Umbilical cord (tissue), 2 donors: ENCODE results near the gene CDC42EP5. TPM values are rescaled to one million over a fixed set of nuclear protein-coding genes. Genes with fewer than 3 reads are reported as not detected.
A peak's percentile ranks its signal among the peaks of the same experiment; 100 is the strongest.
"Not testable (repeated sequence)": the region's sequence is repeated elsewhere in the genome, so short reads cannot be mapped to it uniquely, and the experiment has no call there.

ENCODE experiments used
- DNase-seq: peaks from one replicate; pipeline ENCODE4 v3.0.0-alpha.2; 2015; ENCODE audit warnings: low spot score
- total RNA-seq: library from RNA; depleted of rRNA; stranded (reverse); fragments of >200 nt; gene quantifications from one replicate; pipeline ENCODE4 v1.2.3, GENCODE V29; 2014; ENCODE audit warnings: low replicate concordance; ENCODE audit not compliant: insufficient read depth

Gene CDC42EP5, protein sequence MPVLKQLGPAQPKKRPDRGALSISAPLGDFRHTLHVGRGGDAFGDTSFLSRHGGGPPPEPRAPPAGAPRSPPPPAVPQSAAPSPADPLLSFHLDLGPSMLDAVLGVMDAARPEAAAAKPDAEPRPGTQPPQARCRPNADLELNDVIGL
- 104 TPM for total RNA-seq

DNA sequence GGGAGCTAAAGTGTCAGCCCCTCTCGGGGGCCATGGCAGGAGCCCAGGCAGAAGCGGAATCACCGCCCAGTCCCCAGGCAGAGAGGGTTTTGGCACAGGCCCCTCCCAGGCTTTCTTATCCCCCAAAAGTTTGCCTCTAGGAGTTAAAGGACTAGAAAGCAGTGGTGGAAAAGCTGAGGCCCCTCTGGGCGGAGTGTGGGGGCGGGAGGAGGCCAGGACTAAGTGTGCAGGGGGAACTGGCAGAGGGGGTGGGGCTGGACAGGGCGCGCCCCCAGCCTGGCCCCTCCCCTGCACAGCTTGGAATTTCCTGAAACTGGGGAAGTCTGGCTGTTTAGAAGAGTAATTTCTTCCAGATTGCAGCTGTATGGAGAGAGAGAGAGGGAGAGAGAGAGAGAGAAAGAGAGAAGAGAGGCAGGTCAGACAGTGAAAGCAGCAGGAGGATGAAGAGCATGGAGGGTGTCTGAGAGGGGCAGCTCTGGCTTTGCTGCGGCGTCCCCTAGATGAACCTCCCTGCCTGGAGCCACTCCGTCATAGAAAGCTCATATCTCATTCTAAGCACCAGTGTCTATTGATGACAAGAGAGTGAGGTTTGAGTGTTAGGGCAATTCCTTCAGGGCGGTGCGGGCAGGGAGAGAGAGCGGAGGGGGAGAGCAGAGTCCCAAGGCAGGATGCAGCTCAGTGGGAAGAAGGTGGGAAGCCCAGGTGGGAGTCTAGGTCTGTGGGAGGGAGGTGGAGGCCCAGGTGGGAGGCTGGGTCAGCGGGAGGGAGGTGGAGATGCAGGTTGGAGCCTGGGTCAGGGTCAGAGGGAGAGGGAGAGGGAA, at the start of gene CDC42EP5:
Gene CDC42EP5, minus strand, starts transcription at position 226 of the 821 bp plus-strand sequence. CDS start 7,749 bp downstream, outside the sequence.
- peak; percentile 98 for DNase-seq

DNA sequence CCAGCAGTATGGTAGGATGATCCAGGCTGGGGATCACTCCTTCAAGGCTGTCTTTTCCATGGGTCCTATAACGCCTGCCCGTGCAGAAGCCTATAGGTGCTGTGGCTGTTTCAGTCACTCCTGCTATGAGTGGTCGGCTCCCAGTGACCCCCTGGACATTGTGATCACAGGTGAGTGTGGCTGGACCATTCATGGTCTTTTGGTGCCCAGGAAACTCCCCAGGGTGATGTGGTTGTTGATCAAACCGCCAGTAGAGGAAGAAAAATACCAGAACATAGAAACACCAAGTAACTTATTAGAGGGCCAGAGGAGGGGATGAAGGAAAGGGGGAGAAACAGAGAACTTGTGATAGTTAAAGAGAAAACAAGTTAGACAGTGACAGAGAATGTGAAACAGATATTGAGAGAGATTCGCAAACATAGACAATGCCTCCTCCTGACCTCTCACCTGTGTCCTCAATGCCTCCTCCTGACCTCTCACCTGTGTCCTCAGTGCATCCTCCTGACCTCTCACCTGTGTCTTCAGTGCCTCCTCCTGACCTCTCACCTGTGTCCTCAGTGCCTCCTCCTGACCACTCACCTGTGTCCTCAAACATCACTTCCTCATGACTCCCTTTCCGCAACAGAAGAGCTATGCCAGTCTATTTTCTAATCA, 48.9 kb upstream of the CDC42EP5 start:
- DNase-seq = no peak

DNA sequence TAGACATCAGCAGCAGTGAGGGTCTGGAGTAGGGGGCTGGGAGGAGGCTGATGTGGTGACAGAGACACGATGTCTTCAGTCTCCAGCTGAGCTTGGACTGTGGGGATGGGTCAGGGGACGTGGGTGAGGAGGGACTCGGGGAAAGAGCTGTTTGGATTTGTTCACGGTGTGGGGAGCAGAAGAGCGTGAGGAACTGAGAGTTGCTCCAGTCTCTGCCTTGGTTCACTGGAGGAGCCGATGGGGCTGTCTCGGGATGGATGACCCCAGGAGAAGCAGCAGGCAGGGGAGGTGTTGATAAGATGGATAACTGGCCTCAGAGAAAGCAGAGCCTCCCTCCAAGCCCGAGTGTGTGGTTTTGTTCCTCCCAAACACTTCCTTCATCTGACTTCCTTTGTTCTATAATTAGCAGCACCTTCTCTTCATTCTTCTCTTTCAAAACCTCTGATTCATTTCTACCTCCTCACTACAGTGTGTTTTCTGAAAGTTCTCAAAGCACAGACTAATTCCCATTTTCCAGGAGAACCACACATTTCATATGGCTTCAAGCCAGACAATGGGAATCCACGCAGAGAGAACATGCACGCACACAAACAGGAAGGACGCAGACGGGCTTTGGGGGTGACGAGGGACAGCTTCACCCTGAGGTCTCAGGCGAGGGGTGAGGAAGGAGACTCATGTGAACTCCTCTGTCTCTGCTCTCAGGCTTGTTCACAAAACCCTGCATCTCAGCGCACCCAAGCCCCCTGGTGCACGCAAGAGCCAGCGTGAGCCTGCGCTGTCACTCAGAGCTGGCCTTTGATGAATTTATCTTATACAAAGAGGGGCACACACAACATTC, 48.1 kb upstream of the CDC42EP5 start:
- DNase-seq = no peak

DNA sequence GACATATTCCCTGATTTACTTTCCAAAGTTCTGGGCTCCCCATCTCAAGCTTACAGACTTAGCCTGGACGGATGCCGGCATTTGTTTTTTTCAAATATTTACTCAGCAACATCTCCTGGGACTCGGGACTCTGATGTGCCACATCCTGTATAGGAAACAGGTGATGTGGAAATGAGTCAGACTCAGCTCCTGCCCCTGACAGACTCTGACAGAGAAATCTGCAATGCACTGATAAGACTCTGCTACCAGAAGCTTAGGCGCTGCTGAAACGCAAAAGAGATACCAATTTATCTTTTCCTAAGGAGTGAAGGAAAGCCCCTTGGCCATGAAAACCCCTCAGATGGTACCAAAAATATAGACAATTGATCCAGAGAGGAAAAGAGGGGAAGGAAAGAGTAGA, 45.7 kb upstream of the CDC42EP5 start:
- DNase-seq = no peak

DNA sequence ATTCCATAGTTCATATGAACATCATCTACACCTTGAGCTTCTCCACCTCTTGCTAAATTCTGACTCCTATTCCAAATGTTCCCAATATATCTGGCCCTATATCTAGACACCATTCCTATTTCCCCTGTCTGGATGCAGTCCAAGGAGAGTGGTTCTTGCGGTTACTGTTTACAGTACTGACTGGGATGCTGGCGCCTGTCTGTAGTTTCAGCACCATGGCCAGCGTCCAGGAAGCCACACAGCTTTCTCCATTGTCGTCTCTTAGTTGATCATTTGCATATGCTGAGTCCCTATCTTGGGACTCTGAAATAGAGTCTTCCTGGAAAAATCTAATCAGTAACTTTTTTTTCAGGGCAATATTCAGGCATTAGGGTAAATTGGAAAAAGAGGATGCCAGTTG, 44.4 kb upstream of the CDC42EP5 start:
- peak; percentile 39 for DNase-seq

DNA sequence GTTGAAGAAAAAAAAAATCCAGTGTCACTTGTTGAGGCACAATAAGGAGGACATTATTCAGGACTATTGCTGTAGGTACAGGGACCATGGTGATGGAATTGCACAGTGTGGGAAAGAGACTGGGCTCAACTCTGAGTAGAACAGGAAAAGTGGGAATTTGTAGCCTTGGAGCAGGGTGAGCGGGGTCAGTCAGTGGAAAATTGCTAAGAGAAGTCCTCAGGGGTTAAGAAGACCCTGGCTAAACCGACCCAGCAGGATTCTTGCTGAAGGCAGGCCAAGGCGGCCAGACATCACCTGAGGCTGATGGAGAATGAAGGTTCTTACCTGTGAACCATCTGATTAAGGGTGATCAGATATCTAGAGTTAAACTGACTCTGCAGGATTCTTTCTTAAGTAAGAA, 42.1 kb upstream of the CDC42EP5 start:
- DNase-seq = no peak

DNA sequence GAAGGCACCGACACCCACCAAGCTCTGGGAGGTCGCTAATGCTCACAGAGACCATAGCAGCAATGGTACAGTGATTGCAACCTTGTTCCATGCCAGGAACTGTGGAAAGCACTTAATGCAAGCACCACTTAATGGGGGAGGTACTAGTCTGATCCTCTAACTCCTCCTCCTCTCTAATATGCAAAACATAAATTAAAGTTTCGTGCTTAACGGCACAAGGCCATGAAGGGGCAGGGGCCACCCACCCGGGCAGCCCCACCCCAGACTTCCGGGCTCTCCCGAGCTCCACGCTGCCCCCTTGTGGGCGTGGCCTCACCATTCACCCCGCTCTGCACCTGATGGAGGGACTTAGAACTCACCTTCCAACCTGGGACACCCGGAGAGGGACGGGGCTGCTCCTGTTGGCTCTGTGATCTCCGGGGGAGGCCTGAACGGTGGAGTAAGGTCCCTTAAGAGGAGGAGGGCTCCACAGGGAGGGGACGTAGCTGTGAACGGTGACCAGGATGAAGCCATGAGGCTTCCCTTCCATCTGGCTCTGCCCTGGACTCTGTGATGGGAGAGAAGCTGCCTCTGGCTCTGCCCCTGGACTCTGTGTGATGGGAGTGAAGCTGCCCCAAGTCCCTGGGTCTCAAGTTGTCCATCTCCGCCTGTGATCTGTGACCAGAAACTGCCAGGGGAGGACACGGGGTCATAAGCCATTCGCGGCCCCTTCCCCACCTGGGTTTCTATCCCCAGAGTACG, 36.3 kb upstream of the CDC42EP5 start:
- DNase-seq = not testable (repeated sequence)

DNA sequence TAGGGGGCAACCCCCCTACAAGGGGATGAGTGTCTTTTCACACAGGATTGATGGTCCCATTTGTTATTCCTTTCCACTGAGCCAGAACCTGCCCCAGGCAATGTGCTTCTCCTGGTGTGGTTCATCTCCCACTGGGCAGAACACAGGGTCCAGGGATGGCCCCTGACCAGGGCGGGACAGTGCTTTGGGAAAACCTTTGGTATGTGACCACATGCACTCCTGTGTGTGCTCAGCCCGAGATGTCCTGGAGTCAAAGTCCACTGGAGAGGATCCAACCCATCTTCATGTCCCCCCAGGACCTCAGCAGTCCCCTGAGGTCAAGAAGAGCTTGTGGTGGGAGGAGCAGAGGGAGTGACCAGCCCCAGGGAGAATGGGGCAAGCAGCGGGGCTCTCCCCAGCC, 35.4 kb upstream of the CDC42EP5 start:
- not testable (repeated sequence) for DNase-seq

DNA sequence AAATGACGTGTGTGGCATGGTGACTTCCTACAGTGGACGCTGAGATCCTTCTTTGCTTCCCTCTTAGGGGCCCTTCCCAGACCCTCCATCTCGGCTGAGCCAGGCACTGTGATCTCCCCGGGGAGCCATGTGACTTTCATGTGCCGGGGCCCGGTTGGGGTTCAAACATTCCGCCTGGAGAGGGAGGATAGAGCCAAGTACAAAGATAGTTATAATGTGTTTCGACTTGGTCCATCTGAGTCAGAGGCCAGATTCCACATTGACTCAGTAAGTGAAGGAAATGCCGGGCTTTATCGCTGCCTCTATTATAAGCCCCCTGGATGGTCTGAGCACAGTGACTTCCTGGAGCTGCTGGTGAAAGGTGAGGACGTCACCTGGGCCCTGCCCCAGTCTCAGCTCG, 34.7 kb upstream of the CDC42EP5 start:
- DNase-seq = no peak

DNA sequence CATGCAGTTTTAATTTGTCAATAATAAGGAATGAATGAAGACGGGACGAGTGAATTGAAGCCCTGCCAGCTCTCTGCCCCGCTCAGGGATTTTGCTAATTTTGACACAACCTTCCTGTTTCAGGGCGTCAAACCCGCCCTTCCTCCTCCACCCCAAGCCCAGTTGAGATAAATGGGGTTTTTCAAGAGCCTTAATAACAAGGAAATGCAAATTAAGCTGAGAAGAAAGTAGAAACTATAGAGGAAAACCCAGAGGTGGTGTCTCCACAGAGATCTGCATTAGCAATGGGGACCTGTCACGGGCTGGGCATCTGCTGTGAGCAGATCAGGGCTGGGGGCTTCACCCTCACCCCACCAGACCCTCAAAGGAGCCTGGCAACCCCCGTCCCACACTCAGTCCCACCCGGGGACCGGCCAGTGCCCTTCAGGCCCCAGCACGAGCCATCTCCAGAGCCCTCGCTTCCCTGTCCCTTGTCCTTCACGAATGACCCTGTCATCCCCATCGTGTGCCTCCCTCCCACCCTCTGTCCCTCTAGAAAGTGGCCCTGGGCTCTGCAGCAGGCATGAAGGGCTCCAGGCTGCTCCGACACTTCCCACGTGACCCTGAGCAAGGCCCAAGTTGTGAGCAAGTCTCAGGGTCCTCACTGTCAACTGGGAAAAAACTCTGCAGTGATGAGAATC, 34.1 kb upstream of the CDC42EP5 start:
- DNase-seq = not testable (repeated sequence)

DNA sequence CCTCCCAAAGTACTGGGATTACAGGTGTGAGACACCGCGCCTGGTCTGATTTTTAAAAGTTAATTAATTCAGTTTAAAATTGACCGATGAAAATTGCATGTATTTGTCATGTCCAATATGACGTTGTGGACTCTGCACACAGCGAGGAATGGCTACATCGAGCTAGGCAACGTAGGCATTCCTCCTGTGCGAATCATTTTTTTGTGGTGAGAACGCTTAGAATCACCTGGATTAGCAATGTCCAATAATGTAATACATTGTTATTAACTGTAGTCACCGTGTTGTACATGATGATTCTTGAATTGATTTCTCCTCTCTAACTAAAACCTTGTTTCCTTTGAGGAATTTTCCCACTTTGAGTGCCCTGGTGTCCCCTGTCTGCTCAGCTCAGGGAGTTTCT, 33.0 kb upstream of the CDC42EP5 start:
- no peak for DNase-seq

DNA sequence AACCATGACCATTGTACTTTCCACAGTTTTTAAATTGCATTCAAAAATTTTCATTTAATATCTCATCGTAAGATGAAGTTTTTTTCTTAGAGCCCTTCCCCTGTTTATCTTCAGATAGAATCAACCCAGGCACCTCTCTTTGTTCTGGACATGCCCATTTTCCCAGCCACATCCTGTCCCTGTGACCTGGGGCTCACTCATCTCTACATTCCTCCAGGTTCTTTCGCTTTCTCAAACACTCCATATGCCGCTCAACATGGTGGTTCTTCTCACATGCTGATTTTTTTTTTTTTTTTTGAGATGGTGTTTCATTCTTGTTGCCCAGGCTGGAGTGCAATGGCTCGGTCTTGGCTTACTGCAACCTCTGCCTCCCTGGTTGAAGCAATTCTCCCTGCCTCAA, 32.4 kb upstream of the CDC42EP5 start:
- not testable (repeated sequence) for DNase-seq

DNA sequence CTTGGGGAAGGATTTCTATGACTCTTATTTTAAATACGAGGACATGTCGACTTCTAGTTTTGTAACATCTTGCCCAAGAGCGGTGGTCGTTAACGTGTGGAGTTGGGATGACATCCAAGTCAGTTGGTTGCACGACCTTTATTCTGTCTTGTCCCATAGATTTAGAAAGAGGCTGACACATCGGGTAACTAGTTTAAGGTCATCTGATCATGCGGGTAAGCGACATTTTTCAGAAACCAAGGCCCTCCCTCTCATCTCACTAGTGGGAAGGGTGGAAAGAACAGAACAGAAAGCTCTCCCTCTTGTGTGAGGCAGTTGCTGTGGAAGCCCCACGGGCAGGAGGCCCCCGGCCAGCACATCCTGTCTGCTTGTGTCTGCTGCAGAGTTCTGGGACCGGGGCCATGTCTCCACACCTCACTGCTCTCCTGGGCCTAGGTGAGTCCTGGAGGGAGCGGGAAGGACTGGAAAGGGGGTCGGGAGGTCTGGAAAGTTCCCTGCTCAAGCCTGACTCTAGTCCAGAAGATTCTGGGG, 29.5 kb upstream of the CDC42EP5 start, which contains the start of gene LAIR2:
Gene LAIR2, plus strand, starts transcription at position 314 of the 531 bp plus-strand sequence. Its CDS starts 88 bp downstream, at position 402.
- DNase-seq = no peak

DNA sequence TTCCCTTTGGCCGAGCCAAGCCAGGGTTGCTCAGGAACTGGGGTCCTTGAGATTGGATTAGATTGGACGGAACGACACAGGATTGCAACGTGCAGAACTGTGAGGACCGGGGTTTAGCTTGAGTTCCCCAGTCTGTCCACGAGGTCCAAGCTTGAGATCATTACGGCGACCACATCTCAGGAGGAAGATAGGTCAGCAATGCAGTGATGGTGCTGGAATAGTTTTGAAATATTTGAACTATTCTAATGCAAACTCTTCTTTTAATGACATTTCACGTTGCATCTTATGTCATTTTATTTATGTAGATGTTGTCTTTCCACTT, 25.3 kb upstream of the CDC42EP5 start:
- DNase-seq = not testable (repeated sequence)

DNA sequence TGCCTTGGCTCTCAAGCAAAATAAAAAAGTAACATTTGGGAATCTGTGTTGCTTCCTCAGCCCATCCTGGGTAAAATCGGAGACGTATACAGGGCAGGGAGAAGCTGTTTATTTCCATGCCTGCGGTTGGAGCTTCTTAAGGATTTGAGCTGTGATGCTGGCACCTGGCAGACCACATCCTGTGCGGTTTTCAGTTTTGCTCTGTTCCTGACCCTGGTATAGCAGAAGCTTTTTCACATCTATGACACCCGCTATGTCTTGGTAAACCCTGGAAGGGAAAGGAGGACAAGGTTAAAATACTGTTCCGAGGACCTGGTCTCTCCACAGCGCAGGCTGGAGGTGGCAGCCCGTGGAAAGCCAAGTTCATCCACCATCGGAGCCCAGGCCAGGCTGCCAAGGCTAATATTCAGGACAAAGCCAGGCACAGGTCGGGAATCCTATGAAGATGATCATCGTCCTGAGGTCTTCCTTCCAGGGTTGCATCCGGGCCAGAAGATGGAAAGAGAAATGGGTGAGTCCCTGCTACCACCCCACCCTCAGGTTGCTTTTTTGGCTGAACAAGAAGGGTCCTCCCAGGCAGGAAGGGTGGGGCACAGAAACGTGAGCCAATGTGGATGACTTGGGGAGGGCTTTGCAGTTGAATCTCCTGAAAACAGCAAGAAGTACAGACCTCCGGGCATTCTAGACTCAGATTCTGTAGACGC, 24.8 kb upstream of the CDC42EP5 start:
- not testable (repeated sequence) for DNase-seq

DNA sequence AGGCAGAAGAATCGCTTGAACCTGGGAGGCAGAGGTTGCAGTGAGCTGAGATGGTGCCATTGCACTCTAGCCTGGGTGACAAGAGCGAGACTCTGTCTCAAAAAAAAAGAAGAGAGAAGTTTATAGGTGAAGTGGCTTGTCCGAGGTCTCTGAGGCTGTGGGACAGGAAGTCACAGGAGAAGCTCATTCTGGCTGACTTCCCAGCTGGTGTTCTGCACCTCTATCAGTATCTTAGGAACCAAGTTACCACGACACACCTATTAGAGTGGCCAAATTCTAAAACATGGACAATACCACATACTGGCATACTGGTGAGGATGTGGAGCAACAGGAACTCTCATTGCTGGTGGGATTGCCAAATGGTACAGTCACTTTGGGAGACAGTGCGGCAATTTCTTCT, 22.2 kb upstream of the CDC42EP5 start:
- DNase-seq = not testable (repeated sequence)

DNA sequence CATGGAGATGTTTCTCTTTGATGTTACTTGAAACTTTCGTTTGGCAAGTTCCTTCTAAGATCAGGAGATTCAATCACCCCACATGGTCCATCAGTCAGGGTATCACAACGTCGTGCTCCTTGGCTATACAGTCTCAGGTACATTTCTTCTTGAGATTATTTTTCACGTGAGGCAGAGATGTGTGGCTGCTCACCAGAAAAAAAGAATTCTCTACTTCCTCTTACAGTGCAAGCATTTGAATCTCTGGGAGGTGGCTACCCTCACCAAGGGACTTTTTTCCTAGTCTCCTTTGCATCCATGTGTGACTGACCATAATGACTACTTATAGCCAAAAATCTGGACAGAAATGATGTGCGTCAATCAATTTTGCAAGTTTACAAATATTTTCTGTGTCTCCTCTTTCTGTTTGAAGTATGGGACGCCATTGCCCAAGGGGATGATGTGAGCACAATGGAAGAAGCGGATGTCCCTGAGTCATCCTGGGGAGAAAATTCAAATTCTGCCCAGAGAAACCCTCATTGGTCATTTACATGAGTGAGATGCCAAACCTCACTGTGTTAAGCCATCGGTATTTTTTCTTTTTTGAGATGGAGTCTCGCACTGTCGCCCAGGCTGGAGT, 21.0 kb upstream of the CDC42EP5 start:
- DNase-seq = no peak

DNA sequence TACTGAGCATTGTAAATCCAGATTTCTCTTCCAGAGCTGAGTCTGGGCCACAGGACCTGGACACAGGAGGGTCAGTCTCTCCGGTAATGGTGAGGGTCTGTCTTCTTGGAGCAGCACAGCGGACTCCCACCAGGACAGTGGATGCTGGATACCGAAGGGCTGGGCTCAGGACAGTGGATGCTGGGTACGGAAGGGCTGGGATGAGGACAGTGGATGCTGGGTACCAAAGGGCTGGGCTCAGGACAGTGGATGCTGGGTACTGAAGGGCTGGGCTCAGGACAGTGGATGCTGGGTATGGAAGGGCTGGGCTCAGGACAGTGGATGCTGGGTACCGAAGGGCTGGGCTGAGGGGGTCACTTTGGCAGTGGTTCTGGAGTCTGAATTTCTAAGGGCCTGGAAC, 20.0 kb upstream of the CDC42EP5 start:
- not testable (repeated sequence) for DNase-seq

DNA sequence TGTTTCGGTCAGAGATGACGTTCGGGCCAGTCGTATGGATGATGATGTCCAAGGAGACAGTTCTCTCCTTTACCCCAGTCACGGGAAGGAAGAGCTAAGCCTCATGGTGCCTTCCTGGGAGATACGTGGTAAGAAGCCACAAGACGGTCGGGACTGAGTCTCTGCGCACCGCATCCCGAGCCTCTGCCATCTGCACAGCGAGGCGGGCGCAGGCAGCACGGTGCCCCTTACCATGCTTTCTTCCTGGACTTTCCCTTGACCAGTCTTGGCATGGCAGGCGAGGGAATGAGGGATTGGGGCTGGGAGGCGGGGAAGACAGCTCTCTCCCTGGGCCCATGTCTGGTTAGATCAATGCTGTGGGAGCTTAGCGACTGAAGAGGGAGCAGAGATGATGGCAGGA, 19.5 kb upstream of the CDC42EP5 start:
- no peak for DNase-seq
